ENCODE measurements around the gene MISP. TPM values are rescaled to one million over a fixed set of nuclear protein-coding genes. Genes with fewer than 3 reads are reported as not detected.

MISP gene
- total RNA-seq (2022; extraction: Qiagen RNA extraction; ENCODE audit: low read depth) = 71.8 to 97.6 TPM (median 91.6 TPM) in 5 replicates

GRCh38 chr19:750640-751423 is at the start of gene MISP:
TSS of gene MISP (plus strand) at chr19:751112. CDS start at chr19:756947, 5,835 bp downstream.

GRCh38 chr19:708154-709143 is 42.5 kb upstream of the MISP start, which contains the start of gene PALM:
TSS of gene PALM (plus strand) at chr19:708935. CDS start at chr19:709147, 212 bp downstream.

GRCh38 chr19:796692-797527 is 46.0 kb downstream of the MISP start, which contains the start of gene PTBP1:
TSS of gene PTBP1 (plus strand) at chr19:797452. CDS start at chr19:797498, 46 bp downstream.

Other genes with a start within 250 kb of the MISP start
- gene TPGS1, start 243.6 kb upstream of the MISP start, total RNA-seq (2022; extraction: Qiagen RNA extraction; ENCODE audit: low read depth) = 11.8 to 19.1 TPM (median 18.1 TPM) in 5 replicates
- gene CDC34, start 219.4 kb upstream of the MISP start, total RNA-seq (2022; extraction: Qiagen RNA extraction; ENCODE audit: low read depth) = 59.4 to 109 TPM (median 103 TPM) in 5 replicates
- gene GZMM, start 207.1 kb upstream of the MISP start, total RNA-seq (2022; extraction: Qiagen RNA extraction; ENCODE audit: low read depth) = 0.23 to 0.66 TPM (median 0.51 TPM) in 4 of 5 replicates, not detected in the other
- gene BSG, start 178.5 kb upstream of the MISP start, total RNA-seq (2022; extraction: Qiagen RNA extraction; ENCODE audit: low read depth) = 636 to 735 TPM (median 683 TPM) in 5 replicates
- 27.7 to 43.9 TPM (median 40.1 TPM) in 5 replicates for gene HCN2, start 161.2 kb upstream of the MISP start, total RNA-seq (2022; extraction: Qiagen RNA extraction; ENCODE audit: low read depth)
- gene POLRMT, start 117.6 kb upstream of the MISP start, total RNA-seq (2022; extraction: Qiagen RNA extraction; ENCODE audit: low read depth) = 74.8 to 121 TPM (median 94.7 TPM) in 5 replicates
- 0.24 to 0.95 TPM (median 0.67 TPM) in 5 replicates for gene FGF22, start 111.2 kb upstream of the MISP start, total RNA-seq (2022; extraction: Qiagen RNA extraction; ENCODE audit: low read depth)
- 56.8 to 77.8 TPM (median 70.4 TPM) in 5 replicates for gene RNF126, start 87.9 kb upstream of the MISP start, total RNA-seq (2022; extraction: Qiagen RNA extraction; ENCODE audit: low read depth)
- gene FSTL3, start 74.7 kb upstream of the MISP start, total RNA-seq (2022; extraction: Qiagen RNA extraction; ENCODE audit: low read depth) = 122 to 180 TPM (median 158 TPM) in 5 replicates
- 0.16 to 0.19 TPM in 2 of 5 replicates, not detected in the others for gene PRSS57, start 55.7 kb upstream of the MISP start, total RNA-seq (2022; extraction: Qiagen RNA extraction; ENCODE audit: low read depth)
- 11.8 to 18.1 TPM (median 13.4 TPM) in 5 replicates for gene PALM, start 42.2 kb upstream of the MISP start, total RNA-seq (2022; extraction: Qiagen RNA extraction; ENCODE audit: low read depth)
- gene PTBP1, start 46.3 kb downstream of the MISP start, total RNA-seq (2022; extraction: Qiagen RNA extraction; ENCODE audit: low read depth) = 218 to 248 TPM (median 225 TPM) in 5 replicates
- 2.8 to 5.5 TPM (median 4.3 TPM) in 5 replicates for gene PLPPR3, start 70.8 kb downstream of the MISP start, total RNA-seq (2022; extraction: Qiagen RNA extraction; ENCODE audit: low read depth)
- 0.14 to 0.53 TPM (median 0.28 TPM) in 4 of 5 replicates, not detected in the other for gene AZU1, start 76.7 kb downstream of the MISP start, total RNA-seq (2022; extraction: Qiagen RNA extraction; ENCODE audit: low read depth)
- 0.26 to 0.50 TPM (median 0.34 TPM) in 4 of 5 replicates, not detected in the other for gene PRTN3, start 89.9 kb downstream of the MISP start, total RNA-seq (2022; extraction: Qiagen RNA extraction; ENCODE audit: low read depth)
- 0.09 TPM in 1 of 5 replicates, not detected in the others for gene ELANE, start 101.2 kb downstream of the MISP start, total RNA-seq (2022; extraction: Qiagen RNA extraction; ENCODE audit: low read depth)
- 9.2 to 23.6 TPM (median 21.2 TPM) in 5 replicates for gene CFD, start 108.6 kb downstream of the MISP start, total RNA-seq (2022; extraction: Qiagen RNA extraction; ENCODE audit: low read depth)
- gene MED16, start 142.1 kb downstream of the MISP start, total RNA-seq (2022; extraction: Qiagen RNA extraction; ENCODE audit: low read depth) = 10.6 to 21.5 TPM (median 17.4 TPM) in 5 replicates
- gene RNU6-9, start 142.4 kb downstream of the MISP start, total RNA-seq (2022; extraction: Qiagen RNA extraction; ENCODE audit: low read depth) = not detected in 5 replicates
- 26.2 to 43.3 TPM (median 39.5 TPM) in 5 replicates for gene R3HDM4, start 162.1 kb downstream of the MISP start, total RNA-seq (2022; extraction: Qiagen RNA extraction; ENCODE audit: low read depth)
- 0.23 to 0.88 TPM (median 0.29 TPM) in 5 replicates for gene KISS1R, start 166.2 kb downstream of the MISP start, total RNA-seq (2022; extraction: Qiagen RNA extraction; ENCODE audit: low read depth)
- gene ARID3A, start 174.9 kb downstream of the MISP start, total RNA-seq (2022; extraction: Qiagen RNA extraction; ENCODE audit: low read depth) = 4.0 to 5.9 TPM (median 5.5 TPM) in 5 replicates
- gene WDR18, start 233.2 kb downstream of the MISP start, total RNA-seq (2022; extraction: Qiagen RNA extraction; ENCODE audit: low read depth) = 44.5 to 73.6 TPM (median 71.9 TPM) in 5 replicates
- gene GRIN3B, start 249.3 kb downstream of the MISP start, total RNA-seq (2022; extraction: Qiagen RNA extraction; ENCODE audit: low read depth) = 1.5 to 3.3 TPM (median 2.7 TPM) in 5 replicates

Measured in A549 treated with RU486 at 1 μM for 4 hours (cell line).